ENCODE measurements around the gene CRYBG1. TPM values are rescaled to one million over a fixed set of nuclear protein-coding genes. Genes with fewer than 3 reads are reported as not detected.

CRYBG1 gene
- total and polyA plus RNA-seq, 2 donors (not counting 3 experiments of a cell fraction or from before 2014, with no cell fraction given) = 4.1 to 30.1 TPM

DNA sequence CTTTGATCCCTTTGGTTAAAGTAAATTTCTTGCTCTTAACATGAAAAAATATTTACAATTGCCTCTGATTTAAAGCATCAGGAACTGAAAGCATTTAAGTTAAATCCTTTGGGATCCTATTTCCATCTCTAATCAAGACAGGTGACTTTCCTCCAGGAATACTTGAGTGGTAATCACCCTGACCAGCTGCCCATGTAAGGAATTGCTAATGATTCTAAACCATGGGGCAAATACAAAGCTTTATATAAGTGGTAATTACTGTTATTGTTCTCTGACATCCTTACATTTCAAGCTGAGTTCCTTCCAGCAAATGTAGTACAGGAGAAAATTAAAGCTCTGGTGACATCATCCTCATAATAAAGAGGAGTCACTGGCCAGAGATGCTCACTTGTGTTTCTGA is 100.6 kb downstream of the CRYBG1 start:
- Histone ChIP-seq H3K27me3 (ENCODE audit: control insufficient read depth in 2 of 2, insufficient read depth in 2 of 2, low read length in 2 of 2) (peaks cover 3 to 13% of the 10 kb centered on the region in 2 experiments), H3K27ac (ENCODE audit: insufficient read depth, low read depth, low read length) (no peak overlapping the region), H2AFZ (ENCODE audit: low read depth, low read length) (no peak overlapping the region), H3K9ac (replicated peaks; ENCODE audit: extremely low read depth, insufficient read depth, low read length) (no peak overlapping the region), H3K9me1 (replicated peaks; ENCODE audit: control insufficient read depth, extremely low read depth, insufficient read depth, low read length) (no peaks in the 10 kb centered on the region), H3K4me2 (ENCODE audit: insufficient read depth, low read length) (no peak overlapping the region), H3K4me3 (replicated peaks in 1 of 3; ENCODE audit: insufficient read depth in 1 of 3, low read depth in 1 of 3, low read length in 3 of 3) (no peak overlapping the region), H4K20me1 (replicated peaks; ENCODE audit: control insufficient read depth, extremely low read depth, insufficient read depth, low read length) (no peaks in the 10 kb centered on the region), H3K36me3 (ENCODE audit: control insufficient read depth in 2 of 2, extremely low read depth in 1 of 2, insufficient read depth in 2 of 2, low read length in 2 of 2) (no peaks in the 10 kb centered on the region), H3K4me1 (ENCODE audit: control insufficient read depth, extremely low read depth, insufficient read depth, low read length) (no peaks in the 10 kb centered on the region), H3K9me3 (replicated peaks; ENCODE audit: control insufficient read depth, insufficient read depth, low read length) (no peaks in the 10 kb centered on the region), H3K79me2 (ENCODE audit: control insufficient read depth, insufficient read depth, low read length) (no peaks in the 10 kb centered on the region)
- no TSS peak for BruUV-seq (replicated peaks)
- ChIA-PET CTCF (interaction anchor here (1.4 to 1.9 kb wide), 2 partner anchors 43 to 106 kb away, joined by 3 to 5 read pairs; no protein-coding TSS in a partner anchor), POLR2A (no interaction called here)
- FAIRE-seq (no peak), DNase-seq (ENCODE audit: low read depth, low spot score) (no peak)
- dilution Hi-C loops (cut with MboI; ENCODE audit: extremely low pct_ligation_motif_present, low sequenced_read_pairs) = no loop called here
- intact Hi-C loops (cut with micrococcal nuclease) = no loop called here
- TF ChIP-seq MYC (IDR thresholded peaks at IDR 0.05; ENCODE audit: low read depth, low read length) (no peak), CTCF (IDR thresholded peaks at IDR 0.05; ENCODE audit: extremely low read depth in 1 of 2, insufficient read depth in 1 of 2, low read depth in 1 of 2, low read length in 2 of 2) (no peak), FOS (IDR thresholded peaks at IDR 0.05; ENCODE audit: borderline replicate concordance, insufficient read depth, low read length) (no peak), POLR2AphosphoS5 (IDR thresholded peaks at IDR 0.05; ENCODE audit: insufficient read depth, low read depth, low read length) (no peak)

- Histone ChIP-seq H3K9ac (replicated peaks; ENCODE audit: extremely low read depth, insufficient read depth, low read length) (no peak overlapping the region), H3K27ac (ENCODE audit: insufficient read depth, low read depth, low read length) (no peak overlapping the region), H3K79me2 (ENCODE audit: control insufficient read depth, insufficient read depth, low read length) (no peaks in the 10 kb centered on the region), H3K4me3 (replicated peaks in 1 of 3; ENCODE audit: insufficient read depth in 1 of 3, low read depth in 1 of 3, low read length in 3 of 3) (no peak overlapping the region), H3K4me2 (ENCODE audit: insufficient read depth, low read length) (no peak overlapping the region), H3K4me1 (ENCODE audit: control insufficient read depth, extremely low read depth, insufficient read depth, low read length) (no peaks in the 10 kb centered on the region), H3K9me1 (replicated peaks; ENCODE audit: control insufficient read depth, extremely low read depth, insufficient read depth, low read length) (no peaks in the 10 kb centered on the region), H2AFZ (ENCODE audit: low read depth, low read length) (no peak overlapping the region), H3K27me3 (ENCODE audit: control insufficient read depth in 2 of 2, insufficient read depth in 2 of 2, low read length in 2 of 2) (peaks cover 8 to 22% of the 10 kb centered on the region in 2 experiments), H3K36me3 (ENCODE audit: control insufficient read depth in 2 of 2, extremely low read depth in 1 of 2, insufficient read depth in 2 of 2, low read length in 2 of 2) (no peaks in the 10 kb centered on the region), H3K9me3 (replicated peaks; ENCODE audit: control insufficient read depth, insufficient read depth, low read length) (no peaks in the 10 kb centered on the region), H4K20me1 (replicated peaks; ENCODE audit: control insufficient read depth, extremely low read depth, insufficient read depth, low read length) (no peaks in the 10 kb centered on the region)
- TF ChIP-seq MYC (IDR thresholded peaks at IDR 0.05; ENCODE audit: low read depth, low read length) = no peak
- no peak for TF ChIP-seq JUN (IDR thresholded peaks at IDR 0.05; ENCODE audit: borderline replicate concordance, insufficient read depth, insufficient read length, low read depth)
- BruUV-seq (replicated peaks) = no TSS peak
- POLR2A ChIA-PET = no interaction called here
- dilution Hi-C loops (cut with MboI; ENCODE audit: extremely low pct_ligation_motif_present, low sequenced_read_pairs) = no loop called here
- intact Hi-C loops (cut with micrococcal nuclease) = no loop called here
- FAIRE-seq (no peak), DNase-seq (ENCODE audit: low read depth, low spot score) (no peak)
- CTCF ChIA-PET = interaction anchor here (1.0 to 1.1 kb wide), 2 partner anchors 22 to 108 kb away, joined by 3 to 4 read pairs; no protein-coding TSS in a partner anchor
Observed at GRCh38 chr6:106462923-106463557, 102.5 kb downstream of the CRYBG1 start.
